Activated gamma-delta T cell treated with anti-CD3 and anti-CD28 coated beads, Interleukin-2, amount 50 U/mL, for 16 hours (primary cell): Measurements from ENCODE around the gene KIAA1958.
"Not testable (repeated sequence)": the region's sequence is repeated elsewhere in the genome, so short reads cannot be mapped to it uniquely, and the experiment has no call there.

Experiments used
- DNase-seq: peaks from one replicate; pipeline ENCODE4 v3.0.0-alpha.2; 2020; ENCODE audit warnings: low read depth

The KIAA1958 gene

DNA sequence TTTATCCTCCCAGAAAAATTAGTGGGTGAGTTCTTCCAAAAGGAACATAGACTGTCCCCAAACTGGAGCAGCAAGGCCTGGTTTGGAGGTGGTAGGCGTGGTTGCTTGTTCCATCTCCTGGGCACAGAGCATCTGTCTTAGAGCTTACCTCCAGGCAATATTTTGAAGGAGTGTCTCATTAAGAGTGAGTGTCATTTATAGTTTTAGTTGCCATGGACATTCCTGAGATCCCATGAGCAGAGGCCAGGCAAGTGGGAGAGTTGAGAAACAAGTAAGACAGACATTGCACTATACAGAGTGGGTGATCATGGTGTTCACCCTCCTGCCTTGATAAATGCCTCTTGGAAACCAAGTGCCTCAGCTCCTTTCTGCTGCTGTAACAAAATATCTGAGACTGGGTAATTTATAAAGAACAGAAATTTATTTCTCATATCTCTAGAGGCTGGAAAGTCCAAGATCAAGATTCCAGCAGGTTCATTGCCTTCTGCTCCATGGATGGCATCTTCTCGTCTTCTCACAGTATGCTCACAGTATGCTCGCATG is 68.5 kb downstream of the KIAA1958 start:
- no peak for DNase-seq

DNA sequence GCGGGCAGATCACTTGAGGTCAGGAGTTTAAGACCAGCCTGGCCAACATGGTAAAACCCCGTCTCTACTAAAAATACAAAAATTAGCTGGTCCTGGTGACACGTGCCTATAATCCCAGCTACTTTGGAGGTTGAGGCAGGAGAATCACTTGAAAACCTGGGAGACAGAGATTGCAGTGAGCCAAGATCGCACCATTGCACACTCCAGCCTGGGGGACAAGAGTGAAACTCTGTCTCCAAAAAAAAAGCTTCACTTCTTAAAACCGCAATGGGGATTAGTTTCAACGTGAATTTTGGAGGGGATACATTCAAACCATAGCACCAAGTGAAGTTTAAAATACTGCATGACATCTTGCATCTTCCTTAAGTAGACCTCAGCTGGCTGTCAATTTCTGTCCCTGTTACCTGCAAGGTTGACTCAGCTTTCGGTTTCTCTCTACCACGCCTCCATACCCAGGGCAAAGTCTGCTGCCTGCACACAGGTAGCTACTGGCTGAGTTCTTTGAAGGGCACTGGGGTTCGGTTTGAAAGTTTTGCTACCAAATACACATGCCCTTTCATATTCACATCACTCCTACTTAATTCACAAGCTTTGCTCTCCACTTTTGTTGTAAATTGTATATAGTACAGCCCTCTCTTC is 69.3 kb downstream of the KIAA1958 start:
- DNase-seq = no peak

GRCh38 chr9:112556497-112557442 is 70.1 kb downstream of the KIAA1958 start:
- no peak for DNase-seq

GRCh38 chr9:112558476-112558875 is 71.8 kb downstream of the KIAA1958 start:
- no peak for DNase-seq

- no peak for DNase-seq
Measured at GRCh38 chr9:112558978-112559377, 72.4 kb downstream of the KIAA1958 start.

GRCh38 chr9:112559629-112560413 is 73.2 kb downstream of the KIAA1958 start:
- DNase-seq = no peak

GRCh38 chr9:112562235-112562958 is 75.8 kb downstream of the KIAA1958 start:
- no peak for DNase-seq

GRCh38 chr9:112569186-112569585 is 82.6 kb downstream of the KIAA1958 start:
- DNase-seq = no peak

GRCh38 chr9:112570671-112571167 is 84.1 kb downstream of the KIAA1958 start:
- DNase-seq = no peak

DNA sequence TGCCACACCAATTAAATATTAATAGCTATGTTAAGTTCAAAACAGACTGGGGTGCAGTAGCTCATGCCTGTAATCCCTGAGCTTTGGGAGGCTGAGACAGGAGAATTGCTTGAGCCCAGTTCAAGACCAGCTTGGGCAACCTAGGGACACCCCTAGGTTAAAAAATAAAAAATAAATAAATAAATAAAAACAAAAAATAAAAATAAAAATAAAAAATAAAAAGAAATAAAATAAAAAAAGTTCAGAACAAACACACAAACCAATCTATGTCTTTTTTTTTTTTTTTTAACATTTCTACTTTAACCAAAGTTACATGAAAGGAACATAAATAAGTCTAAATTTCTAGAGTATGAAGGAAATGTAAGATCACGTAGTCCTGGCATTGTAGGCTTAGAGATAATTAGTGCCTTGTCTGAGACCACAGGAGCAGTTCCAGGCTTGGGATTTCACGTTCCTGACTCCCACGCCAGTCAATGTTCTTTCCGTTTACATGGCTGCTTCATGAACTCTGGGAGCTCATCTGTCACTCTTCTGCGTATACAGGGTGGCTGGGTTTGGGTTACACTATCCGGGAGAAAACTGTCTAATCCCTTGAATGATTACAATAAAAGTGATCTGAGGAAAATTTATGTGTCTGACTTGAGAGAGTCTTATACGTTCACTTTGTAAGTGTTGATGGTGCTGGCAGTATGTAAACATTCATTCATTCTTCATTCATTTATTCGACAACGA is 85.2 kb downstream of the KIAA1958 start:
- no peak for DNase-seq

- DNase-seq = no peak
Measured at GRCh38 chr9:112572416-112572815, 85.8 kb downstream of the KIAA1958 start.

DNA sequence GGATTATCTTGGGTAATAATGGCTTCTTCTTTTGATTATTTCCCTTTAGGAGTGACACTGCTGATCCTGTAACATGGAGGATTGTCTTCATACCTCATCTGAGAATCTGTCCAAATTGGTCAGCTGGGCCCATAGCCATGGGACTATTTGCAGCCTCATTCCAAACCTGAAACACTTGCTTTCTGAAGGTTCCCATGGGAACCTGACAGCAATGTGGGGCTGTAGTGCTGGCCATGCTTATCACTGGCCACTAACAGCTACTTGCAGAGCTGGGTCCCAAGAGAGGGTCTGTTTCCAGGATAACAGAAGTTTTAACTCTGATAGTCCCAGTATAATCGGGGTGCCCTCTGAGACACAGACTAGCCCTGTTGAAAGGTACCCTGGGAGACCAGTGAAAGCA is 87.4 kb downstream of the KIAA1958 start:
- DNase-seq = no peak

GRCh38 chr9:112575107-112575506 is 88.5 kb downstream of the KIAA1958 start:
- no peak for DNase-seq

- no peak for DNase-seq
Measured at GRCh38 chr9:112581469-112582176, 95.0 kb downstream of the KIAA1958 start.

- no peak for DNase-seq
Measured at GRCh38 chr9:112582371-112583262, 96.0 kb downstream of the KIAA1958 start.

GRCh38 chr9:112586599-112587155 is 100.0 kb downstream of the KIAA1958 start:
- DNase-seq = no peak

GRCh38 chr9:112591875-112592274 is 105.2 kb downstream of the KIAA1958 start:
- DNase-seq = not testable (repeated sequence)

GRCh38 chr9:112599732-112600131 is 113.1 kb downstream of the KIAA1958 start:
- DNase-seq = no peak

GRCh38 chr9:112601636-112602035 is 115.0 kb downstream of the KIAA1958 start:
- no peak for DNase-seq
